Right atrium auricular region (tissue), 2 donors: ENCODE results near the gene EXOC6B. TPM values are rescaled to one million over a fixed set of nuclear protein-coding genes. Genes with fewer than 3 reads are reported as not detected.

Experiments
- DNase-seq: peaks from one replicate; pipeline ENCODE4 v3.0.0-alpha.2; 2019; ENCODE audit warnings: low spot score
- H3K27ac ChIP-seq, 2 donors: fragments of 200-600 bp; sonication (generic); 1 replicate in 1 of 2; 2 replicates in 1 of 2; pipeline ENCODE4 v1.5.1; 2016 to 2019
- H3K27me3 ChIP-seq, 2 donors: fragments of 200-600 bp; sonication (generic); one replicate each; pipeline versions ENCODE4 v1.5.1 to v1.6.0; 2017 to 2019
- H3K36me3 ChIP-seq: fragments of 200-600 bp; sonication (generic); one replicate; pipeline ENCODE4 v1.5.1; 2016
- H3K4me1 ChIP-seq, 2 donors: fragments of 200-600 bp; sonication (generic); one replicate each; pipeline versions ENCODE4 v1.5.1 to v1.6.0; 2017 to 2019
- H3K4me3 ChIP-seq, 2 donors: fragments of 200-600 bp; sonication (generic); 1 replicate in 1 of 2; 2 replicates in 1 of 2; pipeline ENCODE4 v1.5.1; 2017 to 2019; ENCODE audit warnings: mild to moderate bottlenecking in 1 of 2, moderate library complexity in 1 of 2
- H3K9me3 ChIP-seq, 2 donors: fragments of 200-600 bp; sonication (generic); one replicate each; pipeline ENCODE4 v1.5.1; 2019
- CTCF ChIP-seq, 2 donors: fragments of 200-600 bp; sonication (generic); IDR thresholded peaks; one replicate each; pipeline ENCODE4 v1.5.1; 2019; ENCODE audit warnings: antibody characterized with exemption in 2 of 2
- total RNA-seq, 2 donors: library from RNA; depleted of rRNA; stranded (reverse); fragments of >200 nt; gene quantifications; one replicate each; pipeline ENCODE4 v1.1.0, GENCODE V29; 2016

The EXOC6B gene
- total RNA-seq, 2 donors from 2014 or later = 80.5 to 111 TPM

GRCh38 chr2:72576459-72576858 is 249.4 kb downstream of the EXOC6B start:
- no peaks in the 10 kb centered on the region for H3K36me3 ChIP-seq
- TF ChIP-seq CTCF (IDR thresholded peaks at IDR 0.05) = no peak
- H3K27ac ChIP-seq = no peak overlapping the region
- no peaks in the 10 kb centered on the region for H3K9me3 ChIP-seq
- H3K4me1 ChIP-seq = peaks cover 0 to 5% of the 10 kb centered on the region in 2 donors
- DNase-seq = no peak
- H3K4me3 ChIP-seq = no peak overlapping the region
- no peaks in the 10 kb centered on the region for H3K27me3 ChIP-seq

- Histone ChIP-seq H3K4me3 (no peak overlapping the region), H3K36me3 (no peaks in the 10 kb centered on the region), H3K9me3 (no peaks in the 10 kb centered on the region), H3K27ac (no peak overlapping the region), H3K27me3 (no peaks in the 10 kb centered on the region), H3K4me1 (peaks cover 0 to 5% of the 10 kb centered on the region in 2 donors)
- no peak for DNase-seq
- no peak for TF ChIP-seq CTCF (IDR thresholded peaks at IDR 0.05)
Observed at GRCh38 chr2:72574886-72575285, 250.9 kb downstream of the EXOC6B start.

GRCh38 chr2:72573232-72573631 is 252.6 kb downstream of the EXOC6B start:
- H3K36me3 ChIP-seq = no peaks in the 10 kb centered on the region
- DNase-seq = no peak
- H3K4me3 ChIP-seq = no peak overlapping the region
- no peaks in the 10 kb centered on the region for H3K9me3 ChIP-seq
- H3K27me3 ChIP-seq = no peaks in the 10 kb centered on the region
- H3K4me1 ChIP-seq = peaks cover 0 to 5% of the 10 kb centered on the region in 2 donors
- H3K27ac ChIP-seq = no peak overlapping the region
- TF ChIP-seq CTCF (IDR thresholded peaks at IDR 0.05) = no peak

GRCh38 chr2:72572501-72572900 is 253.3 kb downstream of the EXOC6B start:
- DNase-seq = no peak
- Histone ChIP-seq H3K9me3 (no peaks in the 10 kb centered on the region), H3K4me1 (peaks cover 0 to 5% of the 10 kb centered on the region in 2 donors), H3K27ac (no peak overlapping the region), H3K27me3 (no peaks in the 10 kb centered on the region), H3K36me3 (no peaks in the 10 kb centered on the region), H3K4me3 (no peak overlapping the region)
- no peak for TF ChIP-seq CTCF (IDR thresholded peaks at IDR 0.05)

GRCh38 chr2:72570413-72570812 is 255.4 kb downstream of the EXOC6B start:
- DNase-seq = no peak
- Histone ChIP-seq H3K4me1 (no peaks in the 10 kb centered on the region), H3K27ac (no peak overlapping the region), H3K4me3 (no peak overlapping the region), H3K9me3 (no peaks in the 10 kb centered on the region), H3K27me3 (no peaks in the 10 kb centered on the region), H3K36me3 (no peaks in the 10 kb centered on the region)
- TF ChIP-seq CTCF (IDR thresholded peaks at IDR 0.05) = no peak

GRCh38 chr2:72562451-72563153 is 263.2 kb downstream of the EXOC6B start:
- Histone ChIP-seq H3K9me3 (no peaks in the 10 kb centered on the region), H3K4me3 (no peak overlapping the region), H3K27me3 (no peaks in the 10 kb centered on the region), H3K27ac (peak overlapping the region in 1 of 2 donors; percentile 40), H3K4me1 (peaks cover 0 to 26% of the 10 kb centered on the region in 2 donors), H3K36me3 (no peaks in the 10 kb centered on the region)
- DNase-seq = no peak
- TF ChIP-seq CTCF (IDR thresholded peaks at IDR 0.05) = no peak
